Right atrium auricular region (tissue), 2 donors: ENCODE data around the gene FAT4. TPM values are rescaled to one million over a fixed set of nuclear protein-coding genes. Genes with fewer than 3 reads are reported as not detected.

ENCODE experiments used
- DNase-seq: peaks from one replicate; pipeline ENCODE4 v3.0.0-alpha.2; 2019; ENCODE audit warnings: low spot score
- H3K27ac ChIP-seq, 2 donors: fragments of 200-600 bp; sonication (generic); 1 replicate in 1 of 2; 2 replicates in 1 of 2; pipeline ENCODE4 v1.5.1; 2016 to 2019
- H3K27me3 ChIP-seq, 2 donors: fragments of 200-600 bp; sonication (generic); one replicate each; pipeline versions ENCODE4 v1.5.1 to v1.6.0; 2017 to 2019
- H3K36me3 ChIP-seq: fragments of 200-600 bp; sonication (generic); one replicate; pipeline ENCODE4 v1.5.1; 2016
- H3K4me1 ChIP-seq, 2 donors: fragments of 200-600 bp; sonication (generic); one replicate each; pipeline versions ENCODE4 v1.5.1 to v1.6.0; 2017 to 2019
- H3K4me3 ChIP-seq, 2 donors: fragments of 200-600 bp; sonication (generic); 1 replicate in 1 of 2; 2 replicates in 1 of 2; pipeline ENCODE4 v1.5.1; 2017 to 2019; ENCODE audit warnings: mild to moderate bottlenecking in 1 of 2, moderate library complexity in 1 of 2
- H3K9me3 ChIP-seq, 2 donors: fragments of 200-600 bp; sonication (generic); one replicate each; pipeline ENCODE4 v1.5.1; 2019
- total RNA-seq, 2 donors: library from RNA; depleted of rRNA; stranded (reverse); fragments of >200 nt; gene quantifications; one replicate each; pipeline ENCODE4 v1.1.0, GENCODE V29; 2016
- TF ChIP-seq, protein P1 (sequence below), 2 donors: fragments of 200-600 bp; sonication (generic); IDR thresholded peaks; one replicate each; pipeline ENCODE4 v1.5.1; 2019; ENCODE audit warnings: antibody characterized with exemption in 2 of 2

FAT4 gene
- total RNA-seq, 2 donors from 2014 or later: 13.2 to 15.2 TPM

- no peak for DNase-seq
- Histone ChIP-seq H3K27me3 (no peaks in the 10 kb centered on the region), H3K4me3 (peak overlapping the region; percentile 8 to 18), H3K4me1 (peaks cover 0 to 68% of the 10 kb centered on the region in 2 donors), H3K9me3 (no peaks in the 10 kb centered on the region), H3K36me3 (no peaks in the 10 kb centered on the region), H3K27ac (peak overlapping the region; percentile 53 to 73)
- TF ChIP-seq, protein P1, sequence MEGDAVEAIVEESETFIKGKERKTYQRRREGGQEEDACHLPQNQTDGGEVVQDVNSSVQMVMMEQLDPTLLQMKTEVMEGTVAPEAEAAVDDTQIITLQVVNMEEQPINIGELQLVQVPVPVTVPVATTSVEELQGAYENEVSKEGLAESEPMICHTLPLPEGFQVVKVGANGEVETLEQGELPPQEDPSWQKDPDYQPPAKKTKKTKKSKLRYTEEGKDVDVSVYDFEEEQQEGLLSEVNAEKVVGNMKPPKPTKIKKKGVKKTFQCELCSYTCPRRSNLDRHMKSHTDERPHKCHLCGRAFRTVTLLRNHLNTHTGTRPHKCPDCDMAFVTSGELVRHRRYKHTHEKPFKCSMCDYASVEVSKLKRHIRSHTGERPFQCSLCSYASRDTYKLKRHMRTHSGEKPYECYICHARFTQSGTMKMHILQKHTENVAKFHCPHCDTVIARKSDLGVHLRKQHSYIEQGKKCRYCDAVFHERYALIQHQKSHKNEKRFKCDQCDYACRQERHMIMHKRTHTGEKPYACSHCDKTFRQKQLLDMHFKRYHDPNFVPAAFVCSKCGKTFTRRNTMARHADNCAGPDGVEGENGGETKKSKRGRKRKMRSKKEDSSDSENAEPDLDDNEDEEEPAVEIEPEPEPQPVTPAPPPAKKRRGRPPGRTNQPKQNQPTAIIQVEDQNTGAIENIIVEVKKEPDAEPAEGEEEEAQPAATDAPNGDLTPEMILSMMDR (IDR thresholded peaks at IDR 0.05): no peak
Measured at GRCh38 chr4:125321709-125322365, 7.1 kb downstream of the FAT4 start.

DNA sequence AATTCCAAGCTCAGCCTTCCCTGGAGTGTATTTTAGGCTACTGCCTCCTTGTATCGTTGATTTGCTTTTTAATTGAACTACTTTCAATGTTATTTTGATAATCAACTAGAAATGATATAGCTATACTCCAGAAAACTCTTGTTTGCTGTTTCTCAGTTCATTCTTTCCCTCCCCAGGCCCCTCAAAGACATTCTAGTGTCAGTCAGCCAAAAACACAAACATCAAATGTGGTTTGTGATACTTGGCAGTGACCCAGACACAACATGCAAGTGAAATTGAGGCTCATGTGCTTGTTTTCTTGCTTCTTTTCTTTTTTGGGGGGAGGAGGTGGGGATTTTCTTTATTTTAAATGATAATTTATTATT is 7.6 kb downstream of the FAT4 start:
- TF ChIP-seq, protein P1 (IDR thresholded peaks at IDR 0.05): no peak
- H3K9me3 ChIP-seq: no peaks in the 10 kb centered on the region
- H3K36me3 ChIP-seq: no peaks in the 10 kb centered on the region
- H3K27me3 ChIP-seq: no peaks in the 10 kb centered on the region
- no peak for DNase-seq
- peak overlapping the region; percentile 53 to 73 for H3K27ac ChIP-seq
- H3K4me1 ChIP-seq: peaks cover 0 to 64% of the 10 kb centered on the region in 2 donors
- peak overlapping the region; percentile 8 to 18 for H3K4me3 ChIP-seq

DNA sequence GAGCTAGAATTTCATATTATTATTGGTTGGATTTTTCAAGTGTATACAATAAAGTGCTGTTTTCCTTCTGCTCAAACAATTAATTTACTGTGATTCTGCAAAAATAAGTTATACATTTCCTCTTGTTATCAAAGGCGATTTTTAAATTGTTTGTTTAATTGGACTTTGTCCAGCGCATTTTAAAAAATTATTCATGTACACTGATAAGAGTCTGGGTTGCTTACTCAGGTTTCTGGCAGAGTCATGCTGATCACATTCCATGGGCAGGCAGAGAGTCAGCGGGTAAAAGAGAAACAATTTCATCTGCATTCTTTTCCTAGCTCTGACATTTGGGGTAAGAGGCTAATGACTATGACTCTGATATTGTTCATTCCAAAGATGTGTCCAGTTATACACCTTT is 8.9 kb downstream of the FAT4 start:
- H3K36me3 ChIP-seq: no peaks in the 10 kb centered on the region
- TF ChIP-seq, protein P1 (IDR thresholded peaks at IDR 0.05): no peak
- no peaks in the 10 kb centered on the region for H3K9me3 ChIP-seq
- peak overlapping the region in 1 of 2 donors; percentile 73 for H3K27ac ChIP-seq
- no peaks in the 10 kb centered on the region for H3K27me3 ChIP-seq
- peaks cover 0 to 51% of the 10 kb centered on the region in 2 donors for H3K4me1 ChIP-seq
- peak overlapping the region; percentile 17 to 24 for H3K4me3 ChIP-seq
- no peak for DNase-seq

DNA sequence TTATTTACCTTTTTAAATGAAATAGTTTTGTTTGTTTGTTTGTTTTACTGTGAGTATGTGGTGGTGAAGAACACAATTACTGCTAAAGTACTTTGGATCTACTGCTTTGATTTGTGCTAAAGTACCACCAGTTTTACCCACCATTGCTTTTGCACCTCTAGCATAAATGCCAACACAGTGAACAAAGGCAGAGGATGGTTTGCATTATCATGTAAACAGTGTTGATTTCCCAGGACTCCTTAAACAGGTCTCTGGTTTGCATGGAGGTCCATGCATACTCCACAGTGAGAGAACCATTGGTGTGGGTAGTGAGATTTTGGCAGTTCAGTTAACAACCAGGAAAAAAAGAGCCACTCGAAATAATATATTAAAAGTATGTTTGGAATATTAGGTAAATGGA is 11.0 kb downstream of the FAT4 start:
- TF ChIP-seq, protein P1 (IDR thresholded peaks at IDR 0.05): no peak
- Histone ChIP-seq H3K27ac (no peak overlapping the region), H3K9me3 (no peaks in the 10 kb centered on the region), H3K36me3 (no peaks in the 10 kb centered on the region), H3K4me1 (peaks cover 0 to 42% of the 10 kb centered on the region in 2 donors), H3K4me3 (no peak overlapping the region), H3K27me3 (no peaks in the 10 kb centered on the region)
- DNase-seq: no peak

- TF ChIP-seq, protein P1 (IDR thresholded peaks at IDR 0.05): no peak
- no peak overlapping the region for H3K4me3 ChIP-seq
- no peak for DNase-seq
- H3K27ac ChIP-seq: no peak overlapping the region
- H3K4me1 ChIP-seq: peaks cover 0 to 11% of the 10 kb centered on the region in 2 donors
- no peaks in the 10 kb centered on the region for H3K9me3 ChIP-seq
- H3K36me3 ChIP-seq: no peaks in the 10 kb centered on the region
- no peaks in the 10 kb centered on the region for H3K27me3 ChIP-seq
Measured at GRCh38 chr4:125331116-125331515, 16.4 kb downstream of the FAT4 start.

DNA sequence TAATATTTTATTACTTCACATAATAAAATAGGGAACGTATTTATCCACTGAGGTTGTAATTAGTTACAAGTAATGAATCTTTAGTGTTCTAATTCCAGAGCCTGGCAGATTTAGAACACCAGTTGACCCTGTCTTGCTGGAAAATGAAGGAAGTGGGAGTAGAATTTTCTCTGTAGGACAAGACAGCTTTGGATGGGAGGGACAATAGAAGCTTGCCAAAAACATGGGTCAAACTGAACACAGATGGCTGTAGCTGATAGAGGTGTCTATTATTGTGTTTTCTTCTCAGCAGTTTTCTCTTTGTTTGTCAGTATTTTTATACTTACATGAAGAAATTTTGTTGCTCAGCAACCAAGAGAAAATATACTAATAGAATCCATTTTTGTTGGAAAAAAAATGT is 20.2 kb downstream of the FAT4 start:
- Histone ChIP-seq H3K9me3 (no peaks in the 10 kb centered on the region), H3K36me3 (no peaks in the 10 kb centered on the region), H3K4me1 (peaks cover 0 to 15% of the 10 kb centered on the region in 2 donors), H3K27ac (no peak overlapping the region), H3K4me3 (no peak overlapping the region), H3K27me3 (no peaks in the 10 kb centered on the region)
- TF ChIP-seq, protein P1 (IDR thresholded peaks at IDR 0.05): no peak
- DNase-seq: no peak
